Effector memory CD4-positive, alpha-beta T cell (primary cell): ENCODE data around the gene SEMA5A.

Source experiments
- DNase-seq, 3 donors: peaks; one replicate each; pipeline ENCODE4 v3.0.0-alpha.2; 2020
- H3K27ac ChIP-seq: 2 replicates; pipeline ENCODE4 v1.7.0; 2013; ENCODE audit warnings: mild to moderate bottlenecking, low read length, moderate library complexity; ENCODE audit not compliant: insufficient read depth, poor library complexity, severe bottlenecking
- H3K27me3 ChIP-seq: replicated peaks from 2 replicates; pipeline ENCODE4 v1.7.0; 2013; ENCODE audit warnings: mild to moderate bottlenecking, low read length; ENCODE audit not compliant: insufficient read depth, control insufficient read depth, poor library complexity, severe bottlenecking
- H3K36me3 ChIP-seq: 2 replicates; pipeline ENCODE4 v1.7.0; 2013; ENCODE audit warnings: mild to moderate bottlenecking, low read length, moderate library complexity; ENCODE audit not compliant: control insufficient read depth, insufficient read depth
- H3K4me1 ChIP-seq: 2 replicates; pipeline ENCODE4 v1.7.0; 2013; ENCODE audit warnings: low read length, mild to moderate bottlenecking; ENCODE audit not compliant: control insufficient read depth, insufficient read depth, poor library complexity, severe bottlenecking
- H3K4me3 ChIP-seq: 2 replicates; pipeline ENCODE4 v1.7.0; 2013; ENCODE audit warnings: low read length, low read depth, mild to moderate bottlenecking; ENCODE audit not compliant: insufficient read depth, poor library complexity, severe bottlenecking
- H3K9me3 ChIP-seq: 2 replicates; pipeline ENCODE4 v1.7.0; 2013; ENCODE audit warnings: mild to moderate bottlenecking, low read length, moderate library complexity; ENCODE audit not compliant: control insufficient read depth

SEMA5A gene

GRCh38 chr5:9479990-9480389 lies 65.9 kb downstream of the SEMA5A start:
- Histone ChIP-seq H3K9me3 (no peaks in the 10 kb centered on the region), H3K4me1 (no peaks in the 10 kb centered on the region), H3K36me3 (no peaks in the 10 kb centered on the region), H3K4me3 (no peak overlapping the region), H3K27ac (no peak overlapping the region), H3K27me3 (no peaks in the 10 kb centered on the region)
- DNase-seq = no peak

- Histone ChIP-seq H3K9me3 (no peaks in the 10 kb centered on the region), H3K27me3 (no peaks in the 10 kb centered on the region), H3K36me3 (no peaks in the 10 kb centered on the region), H3K4me1 (no peaks in the 10 kb centered on the region), H3K4me3 (no peak overlapping the region), H3K27ac (no peak overlapping the region)
- DNase-seq = no peak
Measured at GRCh38 chr5:9479361-9479760, 66.5 kb downstream of the SEMA5A start.

DNA sequence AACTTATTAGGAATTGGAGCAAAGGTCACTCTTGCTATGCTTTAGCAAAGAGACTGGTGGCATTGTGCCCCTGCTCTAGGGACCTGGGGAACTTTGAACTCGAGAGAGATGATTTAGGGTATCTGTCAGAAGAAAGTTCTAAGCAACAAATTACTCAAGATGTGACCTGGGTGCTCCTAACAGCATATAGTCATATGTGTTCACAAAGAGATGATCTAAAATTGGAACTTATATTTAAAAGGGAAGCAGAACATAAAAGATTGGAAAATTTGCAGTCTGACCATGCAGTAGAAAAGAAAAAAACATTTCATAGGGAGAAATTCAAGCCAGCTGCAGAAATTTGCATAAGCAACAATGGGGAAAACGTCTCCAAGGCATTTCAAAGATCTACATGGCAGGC lies 68.3 kb downstream of the SEMA5A start:
- Histone ChIP-seq H3K4me1 (no peaks in the 10 kb centered on the region), H3K36me3 (no peaks in the 10 kb centered on the region), H3K27ac (no peak overlapping the region), H3K9me3 (no peaks in the 10 kb centered on the region), H3K27me3 (no peaks in the 10 kb centered on the region), H3K4me3 (no peak overlapping the region)
- no peak for DNase-seq

GRCh38 chr5:9474219-9475002 lies 71.5 kb downstream of the SEMA5A start:
- H3K4me3 ChIP-seq = no peak overlapping the region
- no peak overlapping the region for H3K27ac ChIP-seq
- DNase-seq = no peak
- H3K27me3 ChIP-seq = no peaks in the 10 kb centered on the region
- no peaks in the 10 kb centered on the region for H3K9me3 ChIP-seq
- no peaks in the 10 kb centered on the region for H3K36me3 ChIP-seq
- no peaks in the 10 kb centered on the region for H3K4me1 ChIP-seq

GRCh38 chr5:9473624-9474023 lies 72.3 kb downstream of the SEMA5A start:
- Histone ChIP-seq H3K4me1 (no peaks in the 10 kb centered on the region), H3K36me3 (no peaks in the 10 kb centered on the region), H3K27ac (no peak overlapping the region), H3K27me3 (no peaks in the 10 kb centered on the region), H3K4me3 (no peak overlapping the region), H3K9me3 (no peaks in the 10 kb centered on the region)
- no peak for DNase-seq

- Histone ChIP-seq H3K27me3 (no peaks in the 10 kb centered on the region), H3K4me1 (no peaks in the 10 kb centered on the region), H3K9me3 (no peaks in the 10 kb centered on the region)
Measured at GRCh38 chr5:9470410-9470809, 75.5 kb downstream of the SEMA5A start.

DNA sequence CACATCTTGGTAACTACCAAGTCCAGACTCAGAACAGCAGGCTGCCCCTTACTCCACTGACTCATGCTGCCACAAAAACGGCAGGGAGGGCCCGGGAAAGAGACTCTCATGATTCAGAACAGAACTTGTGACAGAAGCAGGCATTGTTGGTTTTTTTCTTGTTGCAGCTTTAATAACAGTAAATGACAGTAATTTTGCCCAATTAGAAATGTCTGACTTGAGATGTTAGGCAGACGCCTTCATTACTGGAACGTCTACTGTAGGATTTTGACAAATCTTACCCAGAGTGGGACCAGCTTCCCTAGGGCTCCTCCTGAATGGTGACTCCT lies 77.9 kb downstream of the SEMA5A start:
- no peak overlapping the region for H3K27ac ChIP-seq
- no peaks in the 10 kb centered on the region for H3K9me3 ChIP-seq
- DNase-seq = no peak
- H3K27me3 ChIP-seq = no peaks in the 10 kb centered on the region
- H3K36me3 ChIP-seq = no peaks in the 10 kb centered on the region
- H3K4me1 ChIP-seq = no peaks in the 10 kb centered on the region
- no peak overlapping the region for H3K4me3 ChIP-seq

More at GRCh38 chr5:9470410-9470809, 75.5 kb downstream of the SEMA5A start:
- no peak for DNase-seq
- Histone ChIP-seq H3K4me3 (no peak overlapping the region), H3K27ac (no peak overlapping the region), H3K36me3 (no peaks in the 10 kb centered on the region)

- no peaks in the 10 kb centered on the region for H3K4me1 ChIP-seq
- no peaks in the 10 kb centered on the region for H3K36me3 ChIP-seq
- H3K27me3 ChIP-seq = no peaks in the 10 kb centered on the region
- DNase-seq = no peak
- no peak overlapping the region for H3K27ac ChIP-seq
- no peaks in the 10 kb centered on the region for H3K9me3 ChIP-seq
- no peak overlapping the region for H3K4me3 ChIP-seq
Measured at GRCh38 chr5:9467199-9468059, 78.4 kb downstream of the SEMA5A start.

DNA sequence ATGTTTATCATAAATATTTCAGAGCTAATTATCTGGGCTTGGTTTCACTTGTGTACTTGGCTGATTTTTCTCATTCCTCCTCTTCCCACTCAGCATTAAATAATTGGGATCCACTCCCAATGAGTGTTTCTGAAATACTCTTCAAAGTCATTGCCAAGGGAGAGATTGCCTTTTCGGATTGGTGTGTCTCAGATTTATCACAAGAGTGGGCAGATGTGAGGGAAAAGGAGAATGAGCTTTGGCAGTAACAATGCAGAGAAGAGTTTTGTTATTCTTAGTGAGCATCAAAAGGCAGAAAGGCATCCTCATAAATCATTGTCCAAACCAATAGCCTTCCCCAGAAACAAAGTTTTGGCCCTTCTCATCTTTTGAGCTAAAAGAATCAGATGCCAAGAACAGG lies 79.2 kb downstream of the SEMA5A start:
- Histone ChIP-seq H3K27me3 (no peaks in the 10 kb centered on the region), H3K4me3 (no peak overlapping the region), H3K4me1 (no peaks in the 10 kb centered on the region), H3K9me3 (no peaks in the 10 kb centered on the region), H3K36me3 (no peaks in the 10 kb centered on the region), H3K27ac (no peak overlapping the region)
- no peak for DNase-seq

GRCh38 chr5:9464478-9464877 lies 81.4 kb downstream of the SEMA5A start:
- H3K9me3 ChIP-seq = no peaks in the 10 kb centered on the region
- no peaks in the 10 kb centered on the region for H3K4me1 ChIP-seq
- no peaks in the 10 kb centered on the region for H3K27me3 ChIP-seq
- H3K36me3 ChIP-seq = no peaks in the 10 kb centered on the region
- no peak overlapping the region for H3K4me3 ChIP-seq
- no peak overlapping the region for H3K27ac ChIP-seq
- no peak for DNase-seq
